Measurements from ENCODE around the gene TMUB2. TPM values are rescaled to one million over a fixed set of nuclear protein-coding genes. Genes with fewer than 3 reads are reported as not detected.
A peak's percentile ranks its signal among the peaks of the same experiment; 100 is the strongest.

Gene TMUB2
- total and polyA plus RNA-seq, 9 of the 15 experiments (the other 6 are each of a cell fraction or from before 2014, with no cell fraction given): 4.1 to 29.8 (median 16.3) TPM

- no peak for TF ChIP-seq TSHZ1 (CRISPR knock-in tag; IDR thresholded peaks at IDR 0.05)
- no peak for TF ChIP-seq HMGN3 (IDR thresholded peaks at IDR 0.05; ENCODE audit: borderline replicate concordance, extremely low read depth, insufficient read length, low read depth, low read length)
- TF ChIP-seq KDM2B (CRISPR knock-in tag; IDR thresholded peaks at IDR 0.05): peak; percentile 63; the same call in 1 of the 2 replicates
- TF ChIP-seq TRIM28 (IDR thresholded peaks at IDR 0.05): no peak
- no peak for TF ChIP-seq CBX1 (IDR thresholded peaks at IDR 0.05; ENCODE audit: low read depth)
- no peak for TF ChIP-seq ZNF274 (IDR thresholded peaks at IDR 0.05; ENCODE audit: borderline replicate concordance, low read depth, low read length)
- peak; percentile 34; the same call in 1 of the 2 replicates for TF ChIP-seq RB1 (IDR thresholded peaks at IDR 0.05; ENCODE audit: low read depth)
- no peak for TF ChIP-seq NCOA1 (IDR thresholded peaks at IDR 0.05; ENCODE audit: low read depth)
- TF ChIP-seq GABPB1 (CRISPR knock-in tag; IDR thresholded peaks at IDR 0.05): peak; percentile 29; the same call in 1 of the 2 replicates
- no peak for TF ChIP-seq ZNF766 (CRISPR knock-in tag; conservative IDR thresholded peaks at IDR 0.05)
- no peak for TF ChIP-seq CTCFL (IDR thresholded peaks at IDR 0.05; ENCODE audit: borderline replicate concordance, insufficient read depth, low read depth, low read length, poor library complexity, severe bottlenecking)
- no peak for TF ChIP-seq CHD2 (IDR thresholded peaks at IDR 0.05; ENCODE audit: low read depth, low read length)
- no peak for TF ChIP-seq HCFC1 (IDR thresholded peaks at IDR 0.05; ENCODE audit: low read depth, low read length)
- TF ChIP-seq ZBTB1 (CRISPR knock-in tag; IDR thresholded peaks at IDR 0.05; ENCODE audit: borderline replicate concordance, low read depth): peak; percentile 49; the same call in 1 of the 2 replicates
- 0 out of 2 replicates have a peak, but pooled peaks have one; percentile 25 for TF ChIP-seq MTA1 (IDR thresholded peaks at IDR 0.05; ENCODE audit: borderline replicate concordance)
- no peak for TF ChIP-seq ZNF165 (CRISPR knock-in tag; IDR thresholded peaks at IDR 0.05; ENCODE audit: borderline replicate concordance)
- peak; percentile 33; the same call in 1 of the 2 replicates for TF ChIP-seq L3MBTL2 (IDR thresholded peaks at IDR 0.05)
- TF ChIP-seq POLR2B (IDR thresholded peaks at IDR 0.05; ENCODE audit: low read depth, partially characterized antibody): peak; percentile 35
Measured at GRCh38 chr17:44220213-44221083, 33.7 kb downstream of the TMUB2 start (continued).

Measured in K562 (cell line).